Fibroblast of skin of abdomen (primary cell): ENCODE measurements around the gene TRIM40.
"Not testable (repeated sequence)": the region's sequence is repeated elsewhere in the genome, so short reads cannot be mapped to it uniquely, and the experiment has no call there.

Source experiments
- DNase-seq: peaks from one replicate; pipeline ENCODE4 v3.0.0-alpha.2; 2013

Gene TRIM40

DNA sequence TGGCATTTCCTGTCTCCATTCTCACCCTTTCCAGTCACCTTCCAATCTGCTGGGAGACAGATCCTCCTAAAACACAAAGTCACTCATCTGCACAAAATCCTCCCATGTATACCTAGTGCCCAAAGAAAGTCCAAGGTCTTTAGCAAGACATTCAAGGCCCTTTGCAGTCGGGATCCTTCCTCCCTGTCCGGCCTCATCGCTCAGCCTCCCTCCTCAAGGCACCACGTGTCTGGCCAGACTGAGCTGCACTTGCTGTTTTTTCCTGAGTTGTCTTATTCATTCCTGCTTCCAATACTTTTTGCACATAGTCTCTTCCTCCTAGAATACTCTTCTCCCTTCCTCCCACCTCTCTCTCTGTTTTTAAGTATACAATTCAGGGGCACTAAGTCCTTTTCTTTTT, 28.8 kb downstream of the TRIM40 start:
- DNase-seq = no peak

DNA sequence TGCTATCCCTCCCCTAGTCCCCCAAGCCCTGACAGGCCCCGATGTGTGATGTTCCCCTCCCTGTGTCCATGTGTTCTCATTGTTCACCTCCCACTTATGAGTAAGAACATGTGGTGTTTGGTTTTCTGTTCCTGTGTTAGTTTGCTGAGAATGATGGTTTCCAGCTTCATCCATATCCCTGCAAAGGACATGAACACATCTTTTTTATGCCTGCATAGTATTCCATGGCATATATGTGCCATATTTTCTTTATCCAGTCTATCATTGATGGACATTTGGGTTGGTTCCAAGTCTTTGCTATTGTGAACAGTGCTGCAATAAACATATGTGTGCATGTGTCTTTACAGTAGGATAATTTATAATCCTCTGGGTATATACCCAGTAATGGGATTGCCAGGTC, 29.3 kb downstream of the TRIM40 start:
- not testable (repeated sequence) for DNase-seq

DNA sequence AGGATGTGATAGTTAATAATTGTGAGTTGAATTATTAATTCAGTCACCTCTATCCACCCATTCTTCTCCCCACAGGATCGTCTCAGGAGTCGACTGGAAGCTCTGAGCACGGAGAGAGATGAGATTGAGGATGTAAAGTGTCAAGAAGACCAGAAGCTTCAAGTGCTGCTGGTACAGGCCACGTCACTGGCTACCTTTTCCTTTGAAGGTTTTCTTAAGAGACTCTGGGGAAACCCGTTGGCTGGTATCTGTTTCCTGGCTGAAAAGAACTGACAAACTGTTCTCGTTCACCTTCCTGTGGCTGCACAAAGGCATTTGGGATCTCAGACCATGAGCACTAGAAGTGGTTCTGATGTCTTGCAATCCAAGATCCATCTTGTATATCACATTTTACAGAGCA, 31.2 kb downstream of the TRIM40 start:
- no peak for DNase-seq

- DNase-seq = no peak
These were observed 32.8 kb downstream of the TRIM40 start for GRCh38 chr6:30168741-30169140.

DNA sequence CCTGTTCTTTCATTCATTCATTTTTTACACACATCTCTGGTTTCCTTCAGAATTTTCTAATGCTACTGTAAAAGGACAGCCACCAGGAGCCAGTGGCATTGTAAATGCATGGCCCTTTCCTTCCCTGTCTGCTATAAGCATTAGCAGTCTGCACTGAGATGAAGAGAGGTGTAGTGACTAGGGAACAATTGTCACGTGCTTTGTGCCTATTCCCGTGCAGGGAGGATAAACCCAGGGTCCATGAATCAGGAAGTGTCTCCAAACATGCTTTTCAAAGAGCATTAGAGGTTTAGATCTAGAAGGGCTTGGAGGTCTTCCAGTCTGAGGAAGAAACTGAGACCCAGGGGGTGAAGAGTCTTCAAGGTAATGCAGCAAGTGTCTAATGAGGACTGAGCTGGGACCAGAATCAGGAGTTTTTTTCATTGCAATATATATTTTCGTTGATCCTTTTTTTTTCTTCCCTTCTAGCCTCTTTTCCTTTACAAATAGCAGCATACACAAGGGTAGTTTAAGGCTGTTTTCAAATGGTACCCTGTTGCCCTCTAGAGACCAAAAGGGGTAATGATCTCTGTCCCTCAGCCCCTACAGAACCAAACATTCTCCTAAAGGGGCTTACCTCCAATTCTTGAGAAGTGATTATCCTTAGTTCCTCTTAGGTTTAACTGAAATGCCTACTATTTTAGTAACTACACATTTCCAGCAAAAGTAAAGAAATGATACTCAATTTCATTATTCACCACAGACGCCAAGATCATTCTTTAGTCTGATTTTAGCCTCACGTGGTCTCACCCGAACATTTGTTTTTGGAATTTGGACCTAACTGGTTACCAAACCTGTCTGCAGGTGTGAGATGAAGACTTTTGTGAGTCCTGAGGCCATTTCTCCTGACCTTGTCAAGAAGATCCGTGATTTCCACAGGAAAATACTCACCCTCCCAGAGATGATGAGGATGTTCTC, 34.0 kb downstream of the TRIM40 start:
- peak; percentile 40 for DNase-seq

DNA sequence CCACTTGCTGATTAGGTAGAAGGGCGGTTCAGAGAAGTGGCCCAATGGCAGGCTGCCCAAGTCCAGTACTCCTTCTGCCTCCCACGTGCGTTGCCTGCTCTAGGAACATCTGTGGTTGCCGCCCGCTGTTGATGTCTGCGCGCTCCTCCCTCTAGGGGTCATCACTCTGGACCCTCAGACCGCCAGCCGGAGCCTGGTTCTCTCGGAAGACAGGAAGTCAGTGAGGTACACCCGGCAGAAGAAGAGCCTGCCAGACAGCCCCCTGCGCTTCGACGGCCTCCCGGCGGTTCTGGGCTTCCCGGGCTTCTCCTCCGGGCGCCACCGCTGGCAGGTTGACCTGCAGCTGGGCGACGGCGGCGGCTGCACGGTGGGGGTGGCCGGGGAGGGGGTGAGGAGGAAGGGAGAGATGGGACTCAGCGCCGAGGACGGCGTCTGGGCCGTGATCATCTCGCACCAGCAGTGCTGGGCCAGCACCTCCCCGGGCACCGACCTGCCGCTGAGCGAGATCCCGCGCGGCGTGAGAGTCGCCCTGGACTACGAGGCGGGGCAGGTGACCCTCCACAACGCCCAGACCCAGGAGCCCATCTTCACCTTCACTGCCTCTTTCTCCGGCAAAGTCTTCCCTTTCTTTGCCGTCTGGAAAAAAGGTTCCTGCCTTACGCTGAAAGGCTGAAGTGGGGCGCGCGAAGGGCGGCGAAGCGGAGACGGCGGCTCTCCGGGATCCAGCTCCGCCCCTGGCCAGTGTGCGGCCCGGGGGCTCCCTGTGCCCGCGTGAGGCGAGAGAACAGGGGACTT, 35.9 kb downstream of the TRIM40 start:
- peak; percentile 9 for DNase-seq

- DNase-seq = no peak
These were observed 36.7 kb downstream of the TRIM40 start for GRCh38 chr6:30172681-30173080.

DNA sequence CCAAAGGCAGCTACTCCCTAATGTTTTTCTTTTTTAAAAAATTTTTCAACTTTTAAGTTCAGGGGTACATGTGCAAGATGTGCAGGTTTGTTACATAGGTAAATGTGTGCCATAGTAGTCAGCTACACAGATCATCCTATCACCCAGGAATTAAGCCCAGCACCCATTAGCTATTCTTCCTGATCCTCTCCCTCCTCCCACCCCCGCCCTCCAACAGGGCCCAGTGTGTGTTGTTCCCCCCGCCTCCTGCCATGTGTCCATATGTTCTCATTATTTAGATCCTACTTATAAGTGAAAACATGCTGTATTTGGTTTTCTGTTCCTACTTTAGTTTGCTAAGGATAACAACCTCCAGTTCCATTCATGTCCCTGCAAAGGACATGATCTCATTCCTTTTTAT, 39.8 kb downstream of the TRIM40 start:
- no peak for DNase-seq

DNA sequence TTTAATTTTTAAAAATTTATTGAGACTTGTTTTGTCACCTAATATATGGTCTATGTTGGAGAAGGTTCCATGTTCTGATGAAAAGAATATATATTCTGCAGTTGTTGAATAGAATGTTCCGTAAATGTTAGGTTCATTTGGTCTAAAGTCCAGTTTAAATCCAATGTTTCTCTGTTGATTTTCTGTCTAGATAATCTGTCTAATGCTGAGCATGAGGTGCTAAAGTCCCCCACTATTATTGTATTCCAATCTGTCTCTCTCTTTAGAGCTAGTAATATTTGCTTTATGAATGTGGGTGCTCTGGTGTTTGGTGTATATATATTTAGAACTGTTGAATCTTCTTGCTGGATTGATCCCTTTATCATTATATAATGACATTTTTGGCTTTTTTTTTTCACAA, 42.9 kb downstream of the TRIM40 start:
- no peak for DNase-seq

GRCh38 chr6:30180145-30180544, 44.2 kb downstream of the TRIM40 start:
- DNase-seq = no peak

DNA sequence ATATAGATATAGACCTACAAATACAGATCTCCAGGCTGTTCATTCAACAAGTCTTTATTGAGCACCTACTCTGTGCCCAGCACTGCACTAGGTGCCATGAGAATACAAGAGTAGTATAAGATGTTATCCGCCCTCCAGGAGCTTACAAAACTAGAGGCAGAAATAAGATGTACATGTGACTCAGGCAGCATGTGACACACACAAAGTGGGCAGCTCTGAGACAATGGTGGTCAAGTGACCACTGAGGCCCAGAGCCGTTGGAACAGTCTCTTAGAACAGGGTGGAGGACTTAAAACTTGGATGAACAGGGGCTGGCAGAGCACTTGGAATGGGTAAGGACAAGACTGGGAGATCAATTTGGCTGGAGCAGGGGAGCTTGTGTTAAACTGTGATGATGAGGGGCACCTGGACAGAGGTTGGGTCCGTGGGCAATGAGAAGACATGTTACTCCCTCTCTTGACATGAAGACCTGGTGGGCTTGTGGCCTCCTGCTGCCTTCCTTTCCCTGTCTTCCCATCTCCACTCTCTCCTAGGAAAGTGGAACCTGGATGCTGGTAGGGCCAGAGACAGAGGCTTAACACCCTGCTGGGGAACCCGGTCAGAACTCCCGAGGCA, 48.6 kb downstream of the TRIM40 start:
- DNase-seq = no peak

DNA sequence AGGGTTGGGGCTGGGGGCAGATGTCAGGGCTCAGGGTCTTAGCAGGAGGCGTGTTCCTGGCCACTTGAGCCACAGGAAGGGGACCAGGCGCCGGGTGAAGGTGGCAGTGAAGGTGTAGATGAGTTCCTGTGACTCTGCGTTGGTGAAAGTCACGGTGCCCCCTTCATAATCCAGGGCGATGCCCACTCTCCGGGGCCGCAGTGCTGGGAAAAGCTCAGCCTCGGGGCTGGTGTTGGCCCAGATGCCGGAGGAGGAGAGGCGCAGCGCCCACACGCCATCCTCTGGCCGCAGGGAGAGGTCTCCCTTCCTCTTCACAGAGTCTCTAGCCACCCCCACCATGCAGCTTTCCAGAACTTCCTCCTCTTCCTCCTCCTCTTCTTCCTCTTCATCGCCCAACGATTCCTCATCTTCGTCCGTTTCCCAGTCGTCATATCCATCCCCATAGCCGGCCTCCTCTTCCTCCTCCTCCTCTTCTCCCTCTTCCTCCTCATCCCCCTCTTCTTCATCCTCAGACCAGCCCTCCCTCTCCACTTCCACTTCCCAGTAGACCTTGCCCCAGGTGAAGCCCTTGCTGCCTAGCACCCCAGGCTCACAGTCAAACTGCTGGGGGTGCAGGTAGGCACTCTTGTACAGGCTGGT, 50.0 kb downstream of the TRIM40 start:
- no peak for DNase-seq

DNA sequence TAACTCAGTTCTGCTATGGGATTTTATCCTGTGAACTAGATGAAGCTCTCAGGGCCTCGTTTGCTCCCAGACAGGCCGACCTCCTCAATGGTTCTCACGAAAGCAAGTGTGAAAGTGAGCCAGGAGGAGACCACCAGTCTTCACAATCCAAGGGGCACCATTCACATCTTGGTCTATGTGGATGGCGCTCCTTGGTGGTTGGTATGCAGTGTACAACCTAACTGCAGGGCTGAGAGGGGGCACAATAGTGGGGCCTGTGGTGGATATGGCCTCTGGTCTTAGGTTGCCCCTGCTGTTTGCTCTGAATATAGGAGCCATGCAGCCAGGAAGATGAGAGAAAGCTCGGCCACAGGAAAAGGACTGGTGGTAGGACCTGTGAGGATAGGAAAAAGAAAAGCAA, 52.6 kb downstream of the TRIM40 start:
- DNase-seq = no peak

GRCh38 chr6:30192076-30192475, 56.1 kb downstream of the TRIM40 start:
- no peak for DNase-seq

DNA sequence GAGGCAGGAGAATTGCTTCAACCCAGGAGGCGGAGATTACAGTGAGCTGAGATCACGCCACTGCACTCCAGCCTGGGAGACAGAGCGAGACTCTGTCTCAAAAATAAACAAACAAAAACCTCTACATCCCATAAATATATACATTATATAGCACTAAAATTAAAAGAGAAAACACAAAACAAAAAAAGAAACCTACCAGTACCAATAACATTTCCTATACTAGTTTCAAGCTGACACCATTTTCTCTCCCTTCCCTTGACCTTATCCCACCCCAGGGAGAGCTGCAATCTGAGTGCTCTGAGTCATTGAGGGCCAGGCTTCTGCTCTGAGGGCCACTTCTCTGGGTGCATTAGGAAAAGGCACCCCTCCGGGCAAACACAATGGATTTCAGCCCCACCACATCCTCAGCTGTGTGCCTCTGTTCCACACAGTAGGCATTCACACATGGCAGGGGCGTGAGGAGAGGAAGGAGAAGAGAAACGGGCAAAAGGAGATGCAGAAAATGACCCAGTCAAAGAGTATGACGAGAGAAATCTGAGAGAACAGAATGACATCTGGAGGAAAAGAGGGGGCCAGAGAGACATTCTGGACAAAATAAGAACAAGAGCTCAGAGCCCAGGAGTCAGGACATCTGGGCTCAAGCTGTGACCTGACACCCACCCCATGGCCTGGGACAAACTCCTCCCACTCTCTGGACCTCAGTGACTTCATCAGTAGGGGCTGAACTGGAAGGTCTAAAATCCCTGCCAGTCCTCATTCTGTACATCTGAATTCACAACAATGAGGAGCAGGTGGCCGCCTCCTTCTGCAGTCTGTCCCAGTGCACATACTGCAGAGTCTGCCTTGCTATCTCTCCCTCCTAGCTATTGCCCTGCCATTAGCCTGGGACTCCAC, 59.1 kb downstream of the TRIM40 start:
- no peak for DNase-seq

- DNase-seq = no peak
These were observed 60.0 kb downstream of the TRIM40 start for GRCh38 chr6:30195951-30196350.

- DNase-seq = no peak
These were observed 60.4 kb downstream of the TRIM40 start for GRCh38 chr6:30196376-30196775.
